ENCODE measurements around the gene MICU1. TPM values are rescaled to one million over a fixed set of nuclear protein-coding genes. Genes with fewer than 3 reads are reported as not detected.
A peak's percentile ranks its signal among the peaks of the same experiment; 100 is the strongest.

Gene MICU1
- total RNA-seq, 1 experiment from 2014 or later: 39.4 TPM

DNA sequence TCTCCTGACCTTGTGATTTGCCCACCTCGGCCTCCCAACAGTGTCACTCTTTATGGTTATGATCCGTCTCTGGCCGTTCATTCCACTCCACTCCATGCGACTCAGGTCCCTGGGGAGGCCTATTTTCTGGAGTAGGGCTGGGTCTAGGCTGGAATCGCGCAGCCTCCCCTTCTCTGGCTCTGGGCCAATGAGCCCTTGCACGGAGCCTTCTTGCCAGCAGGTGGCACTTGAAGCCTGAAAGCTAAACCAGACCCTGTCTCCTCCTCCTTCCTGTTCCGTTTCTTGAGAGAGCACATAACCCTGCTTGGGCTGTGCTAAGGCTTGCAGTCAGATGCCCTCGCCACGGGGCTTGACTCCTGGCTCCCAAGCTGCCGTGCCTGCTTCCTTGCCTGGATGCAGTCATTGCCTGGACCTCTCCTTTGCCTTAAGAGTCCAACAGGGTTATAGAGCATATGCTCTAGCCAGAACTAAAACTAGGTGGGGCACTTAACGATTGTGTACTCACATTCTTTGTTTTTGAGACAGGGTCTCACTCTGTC lies 261.6 kb downstream of the MICU1 start:
- Histone ChIP-seq H3K27ac (ENCODE audit: low read depth, low read length) (0 out of 2 replicates have a peak overlapping the region, but pooled peaks have one; percentile 21), H3K36me3 (ENCODE audit: control insufficient read depth in 1 of 2, insufficient read depth in 2 of 2, low read length in 2 of 2) (no peaks in the 10 kb centered on the region), H3K27me3 (ENCODE audit: insufficient read depth, low read length) (no peaks in the 10 kb centered on the region), H3K4me1 (ENCODE audit: control insufficient read depth in 1 of 2, insufficient read depth in 2 of 2, low read length in 2 of 2) (peaks cover 7 to 19% of the 10 kb centered on the region in 2 experiments), H4K20me1 (ENCODE audit: insufficient read depth) (no peaks in the 10 kb centered on the region), H2AFZ (ENCODE audit: low read depth, low read length, poor library complexity, severe bottlenecking) (peak overlapping the region; percentile 10), H3K9me3 (ENCODE audit: control insufficient read depth in 1 of 2, insufficient read depth in 1 of 2, low read depth in 1 of 2, low read length in 2 of 2) (no peaks in the 10 kb centered on the region), H3K4me3 (replicated peaks in 1 of 2; ENCODE audit: low read depth in 1 of 2, low read length in 2 of 2) (peak overlapping the region in 1 of 2 experiments; percentile 22; a peak in 2 of 4 replicates), H3K79me2 (ENCODE audit: insufficient read depth, low read length) (no peaks in the 10 kb centered on the region), H3K9ac (ENCODE audit: low read length) (peak overlapping the region; percentile 40), H3K4me2 (ENCODE audit: low read length) (peak overlapping the region; percentile 63), H3K9me2 (ENCODE audit: insufficient read depth) (no peaks in the 10 kb centered on the region)
- BruUV-seq (replicated peaks): no TSS peak
- CTCF ChIA-PET: interaction anchor here (1.0 to 2.9 kb wide), 4 partner anchors 10 to 697 kb away, joined by 3 to 25 read pairs (median 6); no protein-coding TSS in a partner anchor
- TF ChIP-seq, protein P1, sequence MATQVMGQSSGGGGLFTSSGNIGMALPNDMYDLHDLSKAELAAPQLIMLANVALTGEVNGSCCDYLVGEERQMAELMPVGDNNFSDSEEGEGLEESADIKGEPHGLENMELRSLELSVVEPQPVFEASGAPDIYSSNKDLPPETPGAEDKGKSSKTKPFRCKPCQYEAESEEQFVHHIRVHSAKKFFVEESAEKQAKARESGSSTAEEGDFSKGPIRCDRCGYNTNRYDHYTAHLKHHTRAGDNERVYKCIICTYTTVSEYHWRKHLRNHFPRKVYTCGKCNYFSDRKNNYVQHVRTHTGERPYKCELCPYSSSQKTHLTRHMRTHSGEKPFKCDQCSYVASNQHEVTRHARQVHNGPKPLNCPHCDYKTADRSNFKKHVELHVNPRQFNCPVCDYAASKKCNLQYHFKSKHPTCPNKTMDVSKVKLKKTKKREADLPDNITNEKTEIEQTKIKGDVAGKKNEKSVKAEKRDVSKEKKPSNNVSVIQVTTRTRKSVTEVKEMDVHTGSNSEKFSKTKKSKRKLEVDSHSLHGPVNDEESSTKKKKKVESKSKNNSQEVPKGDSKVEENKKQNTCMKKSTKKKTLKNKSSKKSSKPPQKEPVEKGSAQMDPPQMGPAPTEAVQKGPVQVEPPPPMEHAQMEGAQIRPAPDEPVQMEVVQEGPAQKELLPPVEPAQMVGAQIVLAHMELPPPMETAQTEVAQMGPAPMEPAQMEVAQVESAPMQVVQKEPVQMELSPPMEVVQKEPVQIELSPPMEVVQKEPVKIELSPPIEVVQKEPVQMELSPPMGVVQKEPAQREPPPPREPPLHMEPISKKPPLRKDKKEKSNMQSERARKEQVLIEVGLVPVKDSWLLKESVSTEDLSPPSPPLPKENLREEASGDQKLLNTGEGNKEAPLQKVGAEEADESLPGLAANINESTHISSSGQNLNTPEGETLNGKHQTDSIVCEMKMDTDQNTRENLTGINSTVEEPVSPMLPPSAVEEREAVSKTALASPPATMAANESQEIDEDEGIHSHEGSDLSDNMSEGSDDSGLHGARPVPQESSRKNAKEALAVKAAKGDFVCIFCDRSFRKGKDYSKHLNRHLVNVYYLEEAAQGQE (IDR thresholded peaks at IDR 0.05; ENCODE audit: low read depth): no peak
- no peak for TF ChIP-seq EZH2phosphoT487 (IDR thresholded peaks at IDR 0.05; ENCODE audit: borderline replicate concordance)
- TF ChIP-seq RAD21 (IDR thresholded peaks at IDR 0.05; ENCODE audit: low read depth): peak; percentile 98
- TF ChIP-seq, protein P2, sequence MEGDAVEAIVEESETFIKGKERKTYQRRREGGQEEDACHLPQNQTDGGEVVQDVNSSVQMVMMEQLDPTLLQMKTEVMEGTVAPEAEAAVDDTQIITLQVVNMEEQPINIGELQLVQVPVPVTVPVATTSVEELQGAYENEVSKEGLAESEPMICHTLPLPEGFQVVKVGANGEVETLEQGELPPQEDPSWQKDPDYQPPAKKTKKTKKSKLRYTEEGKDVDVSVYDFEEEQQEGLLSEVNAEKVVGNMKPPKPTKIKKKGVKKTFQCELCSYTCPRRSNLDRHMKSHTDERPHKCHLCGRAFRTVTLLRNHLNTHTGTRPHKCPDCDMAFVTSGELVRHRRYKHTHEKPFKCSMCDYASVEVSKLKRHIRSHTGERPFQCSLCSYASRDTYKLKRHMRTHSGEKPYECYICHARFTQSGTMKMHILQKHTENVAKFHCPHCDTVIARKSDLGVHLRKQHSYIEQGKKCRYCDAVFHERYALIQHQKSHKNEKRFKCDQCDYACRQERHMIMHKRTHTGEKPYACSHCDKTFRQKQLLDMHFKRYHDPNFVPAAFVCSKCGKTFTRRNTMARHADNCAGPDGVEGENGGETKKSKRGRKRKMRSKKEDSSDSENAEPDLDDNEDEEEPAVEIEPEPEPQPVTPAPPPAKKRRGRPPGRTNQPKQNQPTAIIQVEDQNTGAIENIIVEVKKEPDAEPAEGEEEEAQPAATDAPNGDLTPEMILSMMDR (IDR thresholded peaks at IDR 0.05 in 2 of 3, conservative IDR thresholded peaks at IDR 0.05 in 1 of 3; ENCODE audit: borderline replicate concordance in 1 of 3, insufficient read depth in 1 of 3, low read depth in 2 of 3, low read length in 2 of 3): peak; percentile 85 to 95 (median 85)
- peak; percentile 55 for TF ChIP-seq POLR2AphosphoS5 (IDR thresholded peaks at IDR 0.05; ENCODE audit: low read depth, low read length)
- TF ChIP-seq CEBPB (IDR thresholded peaks at IDR 0.05; ENCODE audit: low read depth): no peak
- TF ChIP-seq ZFX (IDR thresholded peaks at IDR 0.05): no peak
- TF ChIP-seq, protein P3, sequence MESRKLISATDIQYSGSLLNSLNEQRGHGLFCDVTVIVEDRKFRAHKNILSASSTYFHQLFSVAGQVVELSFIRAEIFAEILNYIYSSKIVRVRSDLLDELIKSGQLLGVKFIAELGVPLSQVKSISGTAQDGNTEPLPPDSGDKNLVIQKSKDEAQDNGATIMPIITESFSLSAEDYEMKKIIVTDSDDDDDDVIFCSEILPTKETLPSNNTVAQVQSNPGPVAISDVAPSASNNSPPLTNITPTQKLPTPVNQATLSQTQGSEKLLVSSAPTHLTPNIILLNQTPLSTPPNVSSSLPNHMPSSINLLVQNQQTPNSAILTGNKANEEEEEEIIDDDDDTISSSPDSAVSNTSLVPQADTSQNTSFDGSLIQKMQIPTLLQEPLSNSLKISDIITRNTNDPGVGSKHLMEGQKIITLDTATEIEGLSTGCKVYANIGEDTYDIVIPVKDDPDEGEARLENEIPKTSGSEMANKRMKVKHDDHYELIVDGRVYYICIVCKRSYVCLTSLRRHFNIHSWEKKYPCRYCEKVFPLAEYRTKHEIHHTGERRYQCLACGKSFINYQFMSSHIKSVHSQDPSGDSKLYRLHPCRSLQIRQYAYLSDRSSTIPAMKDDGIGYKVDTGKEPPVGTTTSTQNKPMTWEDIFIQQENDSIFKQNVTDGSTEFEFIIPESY (IDR thresholded peaks at IDR 0.05; ENCODE audit: extremely low read depth, insufficient replicate concordance, low read length): no peak
- TF ChIP-seq YY1 (IDR thresholded peaks at IDR 0.05; ENCODE audit: extremely low read depth, insufficient replicate concordance, low read depth, low read length): peak; percentile 35
- TF ChIP-seq, protein P4, sequence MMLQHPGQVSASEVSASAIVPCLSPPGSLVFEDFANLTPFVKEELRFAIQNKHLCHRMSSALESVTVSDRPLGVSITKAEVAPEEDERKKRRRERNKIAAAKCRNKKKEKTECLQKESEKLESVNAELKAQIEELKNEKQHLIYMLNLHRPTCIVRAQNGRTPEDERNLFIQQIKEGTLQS (IDR thresholded peaks at IDR 0.05): no peak
- no peak for TF ChIP-seq EGR1 (IDR thresholded peaks at IDR 0.05; ENCODE audit: low read depth)
- TF ChIP-seq TCF7L2 (IDR thresholded peaks at IDR 0.05; ENCODE audit: borderline replicate concordance, extremely low read depth, insufficient read depth, insufficient read length): no peak
- no peak for TF ChIP-seq SIN3A (IDR thresholded peaks at IDR 0.05; ENCODE audit: low read depth)
- RAD21 ChIA-PET (ENCODE audit: low non-redundant PET in 1 of 2, low total read pairs in 2 of 2, uncharacterized antibody in 2 of 2, unreplicated experiment in 2 of 2): interaction anchor here in 1 of 2 experiments (1.4 to 1.5 kb wide), 2 partner anchors 470 to 697 kb away, joined by 4 to 5 read pairs; no protein-coding TSS in a partner anchor
- peak; percentile 82 for DNase-seq (ENCODE audit: low read depth, low spot score)
- intact Hi-C loops (cut with micrococcal nuclease): loop anchor here (1.0 to 10.0 kb wide), 6 partner anchors 200 to 800 kb away; partner anchors contain the start of genes ECD and FAM149B1
- ATAC-seq: peak; percentile 94
- POLR2A ChIA-PET: no interaction called here

Measured in HCT116 (cell line).